ENCODE results near the gene ZNF792.

DNA sequence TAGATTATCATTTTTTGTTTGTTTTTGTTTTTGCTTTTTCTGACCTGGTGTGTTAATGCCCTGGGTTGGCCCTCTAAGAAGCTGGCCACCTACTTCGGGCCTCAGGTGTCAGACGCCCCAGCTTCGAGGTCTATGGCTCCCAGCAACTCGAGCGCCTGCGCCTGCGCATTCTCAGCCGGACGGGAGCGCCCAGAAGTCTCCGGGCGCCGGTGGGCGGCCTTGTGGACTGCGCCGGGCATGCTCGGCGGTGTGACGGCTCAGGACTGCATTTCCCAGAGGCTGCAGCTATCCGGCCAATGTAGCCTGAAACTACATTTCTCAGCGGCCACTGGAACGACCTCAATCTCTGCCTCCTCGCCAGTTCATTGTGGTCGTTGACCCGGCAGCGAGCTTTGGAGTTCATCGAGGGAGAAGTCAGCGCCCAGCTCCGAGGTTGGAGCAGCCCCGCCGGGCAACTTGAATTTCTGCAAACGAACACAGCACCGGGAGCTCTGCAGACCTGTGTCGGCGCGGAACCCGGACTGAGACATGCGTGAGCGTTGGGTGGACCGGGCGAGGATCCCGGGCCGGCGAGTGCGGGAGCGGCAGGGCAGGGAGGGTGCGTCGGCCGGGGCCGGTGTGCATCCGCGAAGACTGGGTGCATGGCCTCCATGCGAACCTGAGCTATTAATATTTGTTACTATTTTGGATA, 37.2 kb downstream of the ZNF792 start, which contains the start of gene ZNF30:
- TF ChIP-seq, protein P1, sequence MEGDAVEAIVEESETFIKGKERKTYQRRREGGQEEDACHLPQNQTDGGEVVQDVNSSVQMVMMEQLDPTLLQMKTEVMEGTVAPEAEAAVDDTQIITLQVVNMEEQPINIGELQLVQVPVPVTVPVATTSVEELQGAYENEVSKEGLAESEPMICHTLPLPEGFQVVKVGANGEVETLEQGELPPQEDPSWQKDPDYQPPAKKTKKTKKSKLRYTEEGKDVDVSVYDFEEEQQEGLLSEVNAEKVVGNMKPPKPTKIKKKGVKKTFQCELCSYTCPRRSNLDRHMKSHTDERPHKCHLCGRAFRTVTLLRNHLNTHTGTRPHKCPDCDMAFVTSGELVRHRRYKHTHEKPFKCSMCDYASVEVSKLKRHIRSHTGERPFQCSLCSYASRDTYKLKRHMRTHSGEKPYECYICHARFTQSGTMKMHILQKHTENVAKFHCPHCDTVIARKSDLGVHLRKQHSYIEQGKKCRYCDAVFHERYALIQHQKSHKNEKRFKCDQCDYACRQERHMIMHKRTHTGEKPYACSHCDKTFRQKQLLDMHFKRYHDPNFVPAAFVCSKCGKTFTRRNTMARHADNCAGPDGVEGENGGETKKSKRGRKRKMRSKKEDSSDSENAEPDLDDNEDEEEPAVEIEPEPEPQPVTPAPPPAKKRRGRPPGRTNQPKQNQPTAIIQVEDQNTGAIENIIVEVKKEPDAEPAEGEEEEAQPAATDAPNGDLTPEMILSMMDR (conservative IDR thresholded peaks at IDR 0.05; ENCODE audit: low read depth, low read length) = no peak
- no peak for TF ChIP-seq EZH2 (IDR thresholded peaks at IDR 0.05; ENCODE audit: borderline replicate concordance, low read depth, low read length, poor library complexity, severe bottlenecking)

Measured in A673 (cell line).